Thoracic aorta (tissue), 2 donors: ENCODE measurements around the gene ADGRL3. TPM values are rescaled to one million over a fixed set of nuclear protein-coding genes. Genes with fewer than 3 reads are reported as not detected.

Source experiments
- ATAC-seq: fragments of 150-250 bp; one replicate; pipeline ENCODE4 v1.8.0; 2017; ENCODE audit warnings: low read depth; ENCODE audit not compliant: insufficient number of reproducible peaks, low FRiP score
- DNase-seq: peaks from one replicate; pipeline ENCODE4 v3.0.0-alpha.2; 2020; ENCODE audit warnings: low spot score
- H3K27ac ChIP-seq, 2 donors: fragments of 200-600 bp; sonication (generic); 1 replicate in 1 of 2; 2 replicates in 1 of 2; pipeline ENCODE4 v1.5.1; 2016; ENCODE audit warnings: mild to moderate bottlenecking in 2 of 2, moderate library complexity in 2 of 2
- H3K27me3 ChIP-seq: fragments of 200-600 bp; sonication (generic); replicated peaks from 2 replicates; pipeline ENCODE4 v1.6.0; 2016; ENCODE audit warnings: mild to moderate bottlenecking; ENCODE audit not compliant: insufficient read depth
- H3K36me3 ChIP-seq: fragments of 200-600 bp; sonication (generic); one replicate; pipeline ENCODE4 v1.5.1; 2016
- H3K4me1 ChIP-seq, 2 donors: fragments of 200-600 bp; sonication (generic); 1 replicate in 1 of 2; 2 replicates in 1 of 2; pipeline versions ENCODE4 v1.5.1 to v1.6.0; 2016; ENCODE audit warnings: low read depth in 2 of 2, mild to moderate bottlenecking in 1 of 2; ENCODE audit not compliant: control insufficient read depth in 1 of 2
- H3K4me3 ChIP-seq: fragments of 200-600 bp; sonication (generic); 2 replicates; pipeline ENCODE4 v1.5.1; 2016; ENCODE audit warnings: mild to moderate bottlenecking
- H3K9me3 ChIP-seq: fragments of 200-600 bp; sonication (generic); 2 replicates; pipeline ENCODE4 v1.5.1; 2016
- CTCF ChIP-seq: fragments of 200-600 bp; sonication (generic); IDR thresholded peaks from one replicate; pipeline ENCODE4 v1.5.1; 2019; ENCODE audit warnings: antibody characterized with exemption
- total RNA-seq, 2 donors: library from RNA; depleted of rRNA; stranded (reverse); fragments of >200 nt; gene quantifications; one replicate each; pipeline versions ENCODE4 v1.1.0 to v1.2.3, GENCODE V29; 2016

ADGRL3 gene
- total RNA-seq, 2 donors from 2014 or later = 17.5 to 18.1 TPM

DNA sequence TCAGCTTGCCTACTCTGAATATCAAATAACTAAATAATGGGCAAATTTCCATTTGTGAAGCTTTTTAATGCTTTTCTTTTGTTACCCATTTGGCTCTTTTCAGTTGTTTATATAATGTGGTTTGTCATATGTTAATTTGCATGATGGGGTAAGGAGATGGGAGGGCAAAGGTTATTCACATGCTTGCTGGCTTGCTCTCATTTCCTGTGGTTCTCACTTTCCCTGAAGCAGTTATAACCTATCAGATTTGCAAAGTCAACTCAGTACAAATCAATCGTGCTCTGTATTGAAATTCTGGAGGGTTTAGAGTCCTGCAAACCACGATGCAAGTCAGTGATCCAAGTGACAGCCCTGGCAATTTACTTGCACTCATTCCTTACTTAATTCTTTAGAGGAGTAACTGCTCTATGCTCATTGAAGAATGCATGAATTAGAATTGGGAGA lies 711.2 kb downstream of the ADGRL3 start:
- DNase-seq = no peak
- no peak overlapping the region for H3K27ac ChIP-seq
- no peaks in the 10 kb centered on the region for H3K27me3 ChIP-seq
- ATAC-seq = no peak
- TF ChIP-seq CTCF = no peak
- H3K4me1 ChIP-seq = no peaks in the 10 kb centered on the region
- H3K4me3 ChIP-seq = no peak overlapping the region
- H3K9me3 ChIP-seq = no peaks in the 10 kb centered on the region
- no peaks in the 10 kb centered on the region for H3K36me3 ChIP-seq

DNA sequence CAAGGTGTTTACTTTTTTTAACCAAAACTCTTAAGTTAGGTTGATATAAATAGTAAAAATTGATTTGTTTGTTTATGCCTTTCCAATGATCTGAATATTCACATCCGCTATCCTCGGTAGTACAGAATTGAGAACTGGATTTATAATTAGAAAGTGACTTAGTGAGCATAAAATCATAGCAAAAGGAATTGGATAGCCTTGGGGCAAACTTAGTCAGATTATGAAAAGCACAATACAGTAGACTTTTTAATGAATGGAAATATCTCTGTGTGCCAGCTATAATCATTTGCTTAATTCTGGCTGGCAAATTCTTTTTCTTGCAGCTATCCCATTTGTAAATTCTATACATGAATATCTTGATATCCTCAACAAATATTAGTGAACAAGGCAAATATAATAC lies 713.5 kb downstream of the ADGRL3 start:
- Histone ChIP-seq H3K4me1 (no peaks in the 10 kb centered on the region), H3K9me3 (no peaks in the 10 kb centered on the region), H3K4me3 (no peak overlapping the region), H3K27ac (no peak overlapping the region), H3K36me3 (no peaks in the 10 kb centered on the region), H3K27me3 (no peaks in the 10 kb centered on the region)
- DNase-seq (no peak), ATAC-seq (no peak)
- no peak for TF ChIP-seq CTCF

DNA sequence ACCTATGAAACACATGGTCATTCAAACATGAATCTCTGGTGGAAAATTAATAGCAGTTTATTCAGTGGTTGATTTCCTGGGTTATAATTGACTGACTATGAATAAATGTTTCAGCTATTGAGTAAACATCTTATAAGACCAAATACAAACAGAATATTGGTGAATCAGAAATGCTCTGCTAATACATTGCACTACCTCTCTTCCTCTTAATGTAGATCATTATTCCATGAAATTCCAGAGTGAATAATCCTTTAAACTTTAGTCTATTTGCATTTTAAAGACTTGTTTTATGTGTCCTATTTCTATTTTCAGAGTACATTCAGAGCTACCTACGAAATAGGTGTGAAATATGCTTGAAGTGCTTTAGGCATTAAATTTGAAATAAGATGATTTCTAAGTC lies 715.4 kb downstream of the ADGRL3 start:
- no peak overlapping the region for H3K4me3 ChIP-seq
- no peaks in the 10 kb centered on the region for H3K27me3 ChIP-seq
- ATAC-seq = no peak
- TF ChIP-seq CTCF = no peak
- DNase-seq = no peak
- H3K9me3 ChIP-seq = no peaks in the 10 kb centered on the region
- no peaks in the 10 kb centered on the region for H3K4me1 ChIP-seq
- no peaks in the 10 kb centered on the region for H3K36me3 ChIP-seq
- no peak overlapping the region for H3K27ac ChIP-seq

- H3K4me1 ChIP-seq = peaks cover 0 to 10% of the 10 kb centered on the region in 2 donors
- no peaks in the 10 kb centered on the region for H3K9me3 ChIP-seq
- ATAC-seq (no peak), DNase-seq (no peak)
- TF ChIP-seq CTCF = no peak
- H3K36me3 ChIP-seq = no peaks in the 10 kb centered on the region
- no peak overlapping the region for H3K27ac ChIP-seq
- no peak overlapping the region for H3K4me3 ChIP-seq
- no peaks in the 10 kb centered on the region for H3K27me3 ChIP-seq
These were observed 718.4 kb downstream of the ADGRL3 start for GRCh38 chr4:61918507-61918906.

GRCh38 chr4:61918987-61919386 lies 718.9 kb downstream of the ADGRL3 start:
- DNase-seq = no peak
- no peak overlapping the region for H3K4me3 ChIP-seq
- no peak overlapping the region for H3K27ac ChIP-seq
- H3K4me1 ChIP-seq = peaks cover 0 to 11% of the 10 kb centered on the region in 2 donors
- no peak for ATAC-seq
- H3K9me3 ChIP-seq = no peaks in the 10 kb centered on the region
- no peak for TF ChIP-seq CTCF
- no peaks in the 10 kb centered on the region for H3K36me3 ChIP-seq
- no peaks in the 10 kb centered on the region for H3K27me3 ChIP-seq
